ENCODE measurements around the gene BNC2.

BNC2 gene

DNA sequence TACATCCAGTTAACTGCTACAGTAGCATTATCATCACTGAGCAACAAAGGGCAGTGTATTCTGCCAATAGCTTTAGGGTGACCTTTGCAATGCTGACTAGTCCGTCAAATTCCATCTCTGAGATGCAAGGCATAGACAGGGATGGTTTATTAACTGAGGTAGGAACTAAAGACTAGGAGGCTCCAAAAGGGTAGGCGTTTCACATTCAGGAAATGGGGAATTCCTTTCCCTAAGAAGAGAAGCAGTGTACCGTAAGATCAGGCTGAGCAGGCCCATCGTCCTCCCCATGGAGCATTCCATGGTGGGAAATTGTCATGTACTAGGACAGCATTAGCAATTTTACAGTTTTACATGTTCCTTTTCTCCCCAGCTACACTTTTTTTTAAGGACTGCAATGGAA, 157.7 kb downstream of the BNC2 start:
- ChIA-PET CTCF (interaction anchor here (0.7 kb wide), 1 partner anchor 372 kb away, joined by 3 read pairs; no protein-coding TSS in a partner anchor), POLR2A (no interaction called here)
- no peak overlapping the region for H3K27ac ChIP-seq (ENCODE audit: extremely low read depth, low read depth, low read length)
- TF ChIP-seq MYNN (tag by site-specific recombination; IDR thresholded peaks at IDR 0.05; ENCODE audit: borderline replicate concordance): no peak
- no peak for TF ChIP-seq ZNF354C (tag by site-specific recombination; IDR thresholded peaks at IDR 0.05; ENCODE audit: borderline replicate concordance, low read depth)
- TF ChIP-seq, protein P1, sequence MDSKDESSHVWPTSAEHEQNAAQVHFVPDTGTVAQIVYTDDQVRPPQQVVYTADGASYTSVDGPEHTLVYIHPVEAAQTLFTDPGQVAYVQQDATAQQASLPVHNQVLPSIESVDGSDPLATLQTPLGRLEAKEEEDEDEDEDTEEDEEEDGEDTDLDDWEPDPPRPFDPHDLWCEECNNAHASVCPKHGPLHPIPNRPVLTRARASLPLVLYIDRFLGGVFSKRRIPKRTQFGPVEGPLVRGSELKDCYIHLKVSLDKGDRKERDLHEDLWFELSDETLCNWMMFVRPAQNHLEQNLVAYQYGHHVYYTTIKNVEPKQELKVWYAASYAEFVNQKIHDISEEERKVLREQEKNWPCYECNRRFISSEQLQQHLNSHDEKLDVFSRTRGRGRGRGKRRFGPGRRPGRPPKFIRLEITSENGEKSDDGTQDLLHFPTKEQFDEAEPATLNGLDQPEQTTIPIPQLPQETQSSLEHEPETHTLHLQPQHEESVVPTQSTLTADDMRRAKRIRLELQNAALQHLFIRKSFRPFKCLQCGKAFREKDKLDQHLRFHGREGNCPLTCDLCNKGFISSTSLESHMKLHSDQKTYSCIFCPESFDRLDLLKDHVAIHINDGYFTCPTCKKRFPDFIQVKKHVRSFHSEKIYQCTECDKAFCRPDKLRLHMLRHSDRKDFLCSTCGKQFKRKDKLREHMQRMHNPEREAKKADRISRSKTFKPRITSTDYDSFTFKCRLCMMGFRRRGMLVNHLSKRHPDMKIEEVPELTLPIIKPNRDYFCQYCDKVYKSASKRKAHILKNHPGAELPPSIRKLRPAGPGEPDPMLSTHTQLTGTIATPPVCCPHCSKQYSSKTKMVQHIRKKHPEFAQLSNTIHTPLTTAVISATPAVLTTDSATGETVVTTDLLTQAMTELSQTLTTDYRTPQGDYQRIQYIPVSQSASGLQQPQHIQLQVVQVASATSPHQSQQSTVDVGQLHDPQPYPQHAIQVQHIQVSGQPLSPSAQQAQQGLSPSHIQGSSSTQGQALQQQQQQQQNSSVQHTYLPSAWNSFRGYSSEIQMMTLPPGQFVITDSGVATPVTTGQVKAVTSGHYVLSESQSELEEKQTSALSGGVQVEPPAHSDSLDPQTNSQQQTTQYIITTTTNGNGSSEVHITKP (tag by site-specific recombination; IDR thresholded peaks at IDR 0.05): no peak
- TF ChIP-seq, protein P2, sequence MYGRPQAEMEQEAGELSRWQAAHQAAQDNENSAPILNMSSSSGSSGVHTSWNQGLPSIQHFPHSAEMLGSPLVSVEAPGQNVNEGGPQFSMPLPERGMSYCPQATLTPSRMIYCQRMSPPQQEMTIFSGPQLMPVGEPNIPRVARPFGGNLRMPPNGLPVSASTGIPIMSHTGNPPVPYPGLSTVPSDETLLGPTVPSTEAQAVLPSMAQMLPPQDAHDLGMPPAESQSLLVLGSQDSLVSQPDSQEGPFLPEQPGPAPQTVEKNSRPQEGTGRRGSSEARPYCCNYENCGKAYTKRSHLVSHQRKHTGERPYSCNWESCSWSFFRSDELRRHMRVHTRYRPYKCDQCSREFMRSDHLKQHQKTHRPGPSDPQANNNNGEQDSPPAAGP (tag by site-specific recombination; IDR thresholded peaks at IDR 0.05): no peak
- TF ChIP-seq KLF10 (tag by site-specific recombination; IDR thresholded peaks at IDR 0.05): no peak
- TF ChIP-seq, protein P3, sequence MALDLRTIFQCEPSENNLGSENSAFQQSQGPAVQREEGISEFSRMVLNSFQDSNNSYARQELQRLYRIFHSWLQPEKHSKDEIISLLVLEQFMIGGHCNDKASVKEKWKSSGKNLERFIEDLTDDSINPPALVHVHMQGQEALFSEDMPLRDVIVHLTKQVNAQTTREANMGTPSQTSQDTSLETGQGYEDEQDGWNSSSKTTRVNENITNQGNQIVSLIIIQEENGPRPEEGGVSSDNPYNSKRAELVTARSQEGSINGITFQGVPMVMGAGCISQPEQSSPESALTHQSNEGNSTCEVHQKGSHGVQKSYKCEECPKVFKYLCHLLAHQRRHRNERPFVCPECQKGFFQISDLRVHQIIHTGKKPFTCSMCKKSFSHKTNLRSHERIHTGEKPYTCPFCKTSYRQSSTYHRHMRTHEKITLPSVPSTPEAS (tag by site-specific recombination; IDR thresholded peaks at IDR 0.05): no peak
- no peak for TF ChIP-seq ZNF558 (tag by site-specific recombination; IDR thresholded peaks at IDR 0.05)
- TF ChIP-seq, protein P4, sequence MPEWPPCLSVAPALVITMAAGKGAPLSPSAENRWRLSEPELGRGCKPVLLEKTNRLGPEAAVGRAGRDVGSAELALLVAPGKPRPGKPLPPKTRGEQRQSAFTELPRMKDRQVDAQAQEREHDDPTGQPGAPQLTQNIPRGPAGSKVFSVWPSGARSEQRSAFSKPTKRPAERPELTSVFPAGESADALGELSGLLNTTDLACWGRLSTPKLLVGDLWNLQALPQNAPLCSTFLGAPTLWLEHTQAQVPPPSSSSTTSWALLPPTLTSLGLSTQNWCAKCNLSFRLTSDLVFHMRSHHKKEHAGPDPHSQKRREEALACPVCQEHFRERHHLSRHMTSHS (tag by site-specific recombination; IDR thresholded peaks at IDR 0.05): no peak
- TF ChIP-seq MEIS1 (CRISPR knock-in tag; IDR thresholded peaks at IDR 0.05; ENCODE audit: borderline replicate concordance): no peak
- no peak for TF ChIP-seq ZNF341 (tag by site-specific recombination; IDR thresholded peaks at IDR 0.05; ENCODE audit: low read depth)
- no peak for TF ChIP-seq HOXD13 (CRISPR knock-in tag; IDR thresholded peaks at IDR 0.05; ENCODE audit: borderline replicate concordance)
- TF ChIP-seq ZNF24 (tag by site-specific recombination; IDR thresholded peaks at IDR 0.05): no peak
- H3K4me3 ChIP-seq (ENCODE audit: low read depth, low read length): no peak overlapping the region
- no peaks in the 10 kb centered on the region for H3K36me3 ChIP-seq (ENCODE audit: control insufficient read depth in 2 of 2, insufficient read depth in 1 of 2, low read length in 2 of 2)
- no peaks in the 10 kb centered on the region for H3K9me3 ChIP-seq (ENCODE audit: control insufficient read depth, insufficient read depth, low read depth, low read length)
- no peaks in the 10 kb centered on the region for H3K4me1 ChIP-seq (ENCODE audit: control insufficient read depth, insufficient read depth, low read length)

DNA sequence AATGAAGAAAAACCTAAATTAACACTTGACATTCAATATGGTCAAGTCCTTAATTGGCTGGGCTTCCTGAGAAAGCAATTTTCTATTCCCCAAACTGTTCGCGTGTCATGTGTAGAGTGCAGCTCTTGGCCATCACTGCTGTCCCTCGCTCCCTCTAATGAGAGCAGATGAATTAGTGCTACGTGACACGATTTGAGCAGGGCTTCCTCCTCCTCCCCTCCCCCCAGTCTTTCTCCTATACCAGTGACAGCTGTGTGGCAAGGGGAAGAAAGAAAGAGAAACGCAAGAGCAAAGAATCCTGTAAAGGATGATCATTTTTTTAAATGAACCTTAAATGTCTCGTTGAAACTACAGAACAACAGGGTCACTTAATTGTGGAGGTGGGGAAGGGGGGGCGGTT, 159.6 kb downstream of the BNC2 start:
- CTCF ChIA-PET: interaction anchor here (1.1 kb wide), 1 partner anchor 15 kb away, joined by 5 read pairs; no protein-coding TSS in a partner anchor
- POLR2A ChIA-PET: no interaction called here
- Histone ChIP-seq H3K9me3 (ENCODE audit: control insufficient read depth, insufficient read depth, low read depth, low read length) (no peaks in the 10 kb centered on the region), H3K27ac (ENCODE audit: extremely low read depth, low read depth, low read length) (no peak overlapping the region), H3K36me3 (ENCODE audit: control insufficient read depth in 2 of 2, insufficient read depth in 1 of 2, low read length in 2 of 2) (no peaks in the 10 kb centered on the region), H3K4me1 (ENCODE audit: control insufficient read depth, insufficient read depth, low read length) (0 out of 2 replicates have a peak, but pooled peaks cover 2% of the 10 kb centered on the region), H3K4me3 (ENCODE audit: low read depth, low read length) (no peak overlapping the region)
- TF ChIP-seq GLIS1 (tag by site-specific recombination; IDR thresholded peaks at IDR 0.05) (no peak), ZNF549 (tag by site-specific recombination; IDR thresholded peaks at IDR 0.05) (no peak), SP2 (tag by site-specific recombination; IDR thresholded peaks at IDR 0.05) (no peak), ZNF214 (tag by site-specific recombination; IDR thresholded peaks at IDR 0.05; ENCODE audit: borderline replicate concordance) (no peak), ZNF585B (tag by site-specific recombination; IDR thresholded peaks at IDR 0.05) (no peak), HOXC10 (CRISPR knock-in tag; IDR thresholded peaks at IDR 0.05) (no peak), ZFP3 (tag by site-specific recombination; IDR thresholded peaks at IDR 0.05; ENCODE audit: low read depth) (no peak), FEZF1 (tag by site-specific recombination; IDR thresholded peaks at IDR 0.05) (no peak)
- TF ChIP-seq, protein P5, sequence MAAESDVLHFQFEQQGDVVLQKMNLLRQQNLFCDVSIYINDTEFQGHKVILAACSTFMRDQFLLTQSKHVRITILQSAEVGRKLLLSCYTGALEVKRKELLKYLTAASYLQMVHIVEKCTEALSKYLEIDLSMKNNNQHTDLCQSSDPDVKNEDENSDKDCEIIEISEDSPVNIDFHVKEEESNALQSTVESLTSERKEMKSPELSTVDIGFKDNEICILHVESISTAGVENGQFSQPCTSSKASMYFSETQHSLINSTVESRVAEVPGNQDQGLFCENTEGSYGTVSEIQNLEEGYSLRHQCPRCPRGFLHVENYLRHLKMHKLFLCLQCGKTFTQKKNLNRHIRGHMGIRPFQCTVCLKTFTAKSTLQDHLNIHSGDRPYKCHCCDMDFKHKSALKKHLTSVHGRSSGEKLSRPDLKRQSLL (tag by site-specific recombination; IDR thresholded peaks at IDR 0.05): no peak
- TF ChIP-seq, protein P6, sequence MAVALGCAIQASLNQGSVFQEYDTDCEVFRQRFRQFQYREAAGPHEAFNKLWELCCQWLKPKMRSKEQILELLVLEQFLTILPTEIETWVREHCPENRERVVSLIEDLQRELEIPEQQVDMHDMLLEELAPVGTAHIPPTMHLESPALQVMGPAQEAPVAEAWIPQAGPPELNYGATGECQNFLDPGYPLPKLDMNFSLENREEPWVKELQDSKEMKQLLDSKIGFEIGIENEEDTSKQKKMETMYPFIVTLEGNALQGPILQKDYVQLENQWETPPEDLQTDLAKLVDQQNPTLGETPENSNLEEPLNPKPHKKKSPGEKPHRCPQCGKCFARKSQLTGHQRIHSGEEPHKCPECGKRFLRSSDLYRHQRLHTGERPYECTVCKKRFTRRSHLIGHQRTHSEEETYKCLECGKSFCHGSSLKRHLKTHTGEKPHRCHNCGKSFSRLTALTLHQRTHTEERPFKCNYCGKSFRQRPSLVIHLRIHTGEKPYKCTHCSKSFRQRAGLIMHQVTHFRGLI (tag by site-specific recombination; IDR thresholded peaks at IDR 0.05): no peak
- TF ChIP-seq, protein P7, sequence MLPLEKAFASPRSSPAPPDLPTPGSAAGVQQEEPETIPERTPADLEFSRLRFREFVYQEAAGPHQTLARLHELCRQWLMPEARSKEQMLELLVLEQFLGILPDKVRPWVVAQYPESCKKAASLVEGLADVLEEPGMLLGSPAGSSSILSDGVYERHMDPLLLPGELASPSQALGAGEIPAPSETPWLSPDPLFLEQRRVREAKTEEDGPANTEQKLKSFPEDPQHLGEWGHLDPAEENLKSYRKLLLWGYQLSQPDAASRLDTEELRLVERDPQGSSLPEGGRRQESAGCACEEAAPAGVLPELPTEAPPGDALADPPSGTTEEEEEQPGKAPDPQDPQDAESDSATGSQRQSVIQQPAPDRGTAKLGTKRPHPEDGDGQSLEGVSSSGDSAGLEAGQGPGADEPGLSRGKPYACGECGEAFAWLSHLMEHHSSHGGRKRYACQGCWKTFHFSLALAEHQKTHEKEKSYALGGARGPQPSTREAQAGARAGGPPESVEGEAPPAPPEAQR (tag by site-specific recombination; IDR thresholded peaks at IDR 0.05): no peak

Measured in HEK293 (cell line).